Neural cell (in vitro differentiated cells): ENCODE measurements around the gene SLC6A4.

Experiments
- EP300 ChIP-seq: fragments of 450-650 bp; conservative IDR thresholded peaks from 2 replicates; pipeline ENCODE4 v1.6.1; 2014; ENCODE audit warnings: antibody characterized with exemption, mild to moderate bottlenecking, moderate library complexity; ENCODE audit not compliant: poor library complexity, severe bottlenecking
- EZH2 ChIP-seq: fragments of 200-600, 300-800 bp; shearing (Covaris generic), sonication (generic); IDR thresholded peaks from 2 replicates; pipeline ENCODE4 v1.6.1; 2014; ENCODE audit warnings: antibody characterized with exemption, low read length, borderline replicate concordance, mild to moderate bottlenecking; ENCODE audit not compliant: insufficient read depth, poor library complexity, severe bottlenecking
- MXI1 ChIP-seq: fragments of 450-650 bp; conservative IDR thresholded peaks from 2 replicates; pipeline ENCODE4 v1.6.1; 2014; ENCODE audit warnings: antibody characterized with exemption, mild to moderate bottlenecking; ENCODE audit not compliant: poor library complexity, severe bottlenecking
- POLR2AphosphoS5 ChIP-seq: IDR thresholded peaks from 2 replicates; pipeline ENCODE4 v1.6.1; 2012
- REST ChIP-seq: IDR thresholded peaks from 2 replicates; pipeline ENCODE4 v1.6.1; 2012; ENCODE audit warnings: borderline replicate concordance
- SMC3 ChIP-seq: fragments of 450-650 bp; conservative IDR thresholded peaks from 2 replicates; pipeline ENCODE4 v1.6.1; 2014; ENCODE audit warnings: antibody characterized with exemption, mild to moderate bottlenecking, moderate library complexity; ENCODE audit not compliant: poor library complexity
- TF ChIP-seq, protein P1 (sequence below): fragments of 450-650 bp; IDR thresholded peaks from 2 replicates; pipeline ENCODE4 v1.5.1; 2014; ENCODE audit warnings: antibody characterized with exemption, mild to moderate bottlenecking, moderate library complexity; ENCODE audit not compliant: poor library complexity, severe bottlenecking

- TF ChIP-seq, protein P1, sequence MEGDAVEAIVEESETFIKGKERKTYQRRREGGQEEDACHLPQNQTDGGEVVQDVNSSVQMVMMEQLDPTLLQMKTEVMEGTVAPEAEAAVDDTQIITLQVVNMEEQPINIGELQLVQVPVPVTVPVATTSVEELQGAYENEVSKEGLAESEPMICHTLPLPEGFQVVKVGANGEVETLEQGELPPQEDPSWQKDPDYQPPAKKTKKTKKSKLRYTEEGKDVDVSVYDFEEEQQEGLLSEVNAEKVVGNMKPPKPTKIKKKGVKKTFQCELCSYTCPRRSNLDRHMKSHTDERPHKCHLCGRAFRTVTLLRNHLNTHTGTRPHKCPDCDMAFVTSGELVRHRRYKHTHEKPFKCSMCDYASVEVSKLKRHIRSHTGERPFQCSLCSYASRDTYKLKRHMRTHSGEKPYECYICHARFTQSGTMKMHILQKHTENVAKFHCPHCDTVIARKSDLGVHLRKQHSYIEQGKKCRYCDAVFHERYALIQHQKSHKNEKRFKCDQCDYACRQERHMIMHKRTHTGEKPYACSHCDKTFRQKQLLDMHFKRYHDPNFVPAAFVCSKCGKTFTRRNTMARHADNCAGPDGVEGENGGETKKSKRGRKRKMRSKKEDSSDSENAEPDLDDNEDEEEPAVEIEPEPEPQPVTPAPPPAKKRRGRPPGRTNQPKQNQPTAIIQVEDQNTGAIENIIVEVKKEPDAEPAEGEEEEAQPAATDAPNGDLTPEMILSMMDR = no peak
- no peak for TF ChIP-seq POLR2AphosphoS5
- no peak for TF ChIP-seq EP300
- no peak for TF ChIP-seq MXI1
- no peak for TF ChIP-seq SMC3
- no peak for TF ChIP-seq EZH2
- no peak for TF ChIP-seq REST
Observed at GRCh38 chr17:30248786-30249185, 13.3 kb upstream of the SLC6A4 start.
